ENCODE results near the gene SLC38A5.
"Not testable (repeated sequence)": the region's sequence is repeated elsewhere in the genome, so short reads cannot be mapped to it uniquely, and the experiment has no call there.

DNA sequence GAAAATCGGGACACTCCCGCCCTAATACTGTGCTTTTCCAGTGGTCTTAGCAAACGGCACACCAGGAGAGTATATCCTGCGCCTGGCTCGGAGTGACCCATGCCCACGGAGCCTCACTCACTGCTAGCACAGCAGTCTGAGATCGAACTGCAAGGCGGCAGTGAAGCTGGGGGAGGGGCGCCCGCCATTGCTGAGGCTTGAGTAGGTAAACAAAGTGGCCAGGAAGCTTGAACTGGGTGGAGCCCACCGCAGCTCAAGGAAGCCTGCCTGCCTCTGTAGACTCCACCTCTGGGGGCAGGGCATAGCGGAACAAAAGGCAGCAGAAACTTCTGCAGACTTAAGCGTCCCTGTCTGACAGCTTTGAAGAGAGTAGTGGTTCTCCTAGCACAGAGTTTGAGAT is 36.3 kb downstream of the SLC38A5 start:
- TF ChIP-seq EZH2 (IDR thresholded peaks at IDR 0.05; ENCODE audit: borderline replicate concordance, low read depth, low read length, severe bottlenecking); POLR2A (IDR thresholded peaks at IDR 0.05; ENCODE audit: low read depth, low read length); MAX (IDR thresholded peaks at IDR 0.05; ENCODE audit: insufficient read depth, insufficient read length); MYC (IDR thresholded peaks at IDR 0.05; ENCODE audit: low read depth, low read length); POLR2AphosphoS5 (IDR thresholded peaks at IDR 0.05; ENCODE audit: insufficient read depth, low read depth, low read length); GATA2 (IDR thresholded peaks at IDR 0.05; ENCODE audit: insufficient read depth, insufficient read length, low read depth, low read length); JUN (IDR thresholded peaks at IDR 0.05; ENCODE audit: borderline replicate concordance, insufficient read depth, insufficient read length, low read depth): not testable (repeated sequence)
- TF ChIP-seq, protein P1, sequence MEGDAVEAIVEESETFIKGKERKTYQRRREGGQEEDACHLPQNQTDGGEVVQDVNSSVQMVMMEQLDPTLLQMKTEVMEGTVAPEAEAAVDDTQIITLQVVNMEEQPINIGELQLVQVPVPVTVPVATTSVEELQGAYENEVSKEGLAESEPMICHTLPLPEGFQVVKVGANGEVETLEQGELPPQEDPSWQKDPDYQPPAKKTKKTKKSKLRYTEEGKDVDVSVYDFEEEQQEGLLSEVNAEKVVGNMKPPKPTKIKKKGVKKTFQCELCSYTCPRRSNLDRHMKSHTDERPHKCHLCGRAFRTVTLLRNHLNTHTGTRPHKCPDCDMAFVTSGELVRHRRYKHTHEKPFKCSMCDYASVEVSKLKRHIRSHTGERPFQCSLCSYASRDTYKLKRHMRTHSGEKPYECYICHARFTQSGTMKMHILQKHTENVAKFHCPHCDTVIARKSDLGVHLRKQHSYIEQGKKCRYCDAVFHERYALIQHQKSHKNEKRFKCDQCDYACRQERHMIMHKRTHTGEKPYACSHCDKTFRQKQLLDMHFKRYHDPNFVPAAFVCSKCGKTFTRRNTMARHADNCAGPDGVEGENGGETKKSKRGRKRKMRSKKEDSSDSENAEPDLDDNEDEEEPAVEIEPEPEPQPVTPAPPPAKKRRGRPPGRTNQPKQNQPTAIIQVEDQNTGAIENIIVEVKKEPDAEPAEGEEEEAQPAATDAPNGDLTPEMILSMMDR (IDR thresholded peaks at IDR 0.05; ENCODE audit: extremely low read depth in 1 of 2, insufficient read depth in 1 of 2, low read depth in 1 of 2, low read length in 2 of 2) = not testable (repeated sequence)
